ENCODE results near the gene HIBCH. TPM values are rescaled to one million over a fixed set of nuclear protein-coding genes. Genes with fewer than 3 reads are reported as not detected.

HIBCH gene
- total RNA-seq, 1 experiment from 2014 or later: 26.5 TPM

- DNase-seq (ENCODE audit: low spot score) (no peak), ATAC-seq (no peak)
- TF ChIP-seq FOXP1 (CRISPR knock-in tag; IDR thresholded peaks at IDR 0.05; ENCODE audit: borderline replicate concordance) (no peak), KAT7 (CRISPR knock-in tag; IDR thresholded peaks at IDR 0.05; ENCODE audit: borderline replicate concordance) (no peak), ZBTB21 (CRISPR knock-in tag; IDR thresholded peaks at IDR 0.05; ENCODE audit: borderline replicate concordance) (no peak), MAX (CRISPR knock-in tag; IDR thresholded peaks at IDR 0.05) (no peak), OVOL2 (CRISPR knock-in tag; IDR thresholded peaks at IDR 0.05; ENCODE audit: borderline replicate concordance) (no peak), HMGXB4 (CRISPR knock-in tag; IDR thresholded peaks at IDR 0.05) (no peak), ZNF232 (CRISPR knock-in tag; IDR thresholded peaks at IDR 0.05) (no peak), RELA (CRISPR knock-in tag; IDR thresholded peaks at IDR 0.05; ENCODE audit: borderline replicate concordance) (no peak), SMAD4 (CRISPR knock-in tag; IDR thresholded peaks at IDR 0.05) (no peak), PRRX2 (CRISPR knock-in tag; IDR thresholded peaks at IDR 0.05) (no peak), TCF7 (CRISPR knock-in tag; IDR thresholded peaks at IDR 0.05; ENCODE audit: low read depth) (no peak), RORB (CRISPR knock-in tag; IDR thresholded peaks at IDR 0.05) (no peak), ZNF671 (CRISPR knock-in tag; IDR thresholded peaks at IDR 0.05) (no peak), ATF2 (CRISPR knock-in tag; IDR thresholded peaks at IDR 0.05; ENCODE audit: borderline replicate concordance, low read depth) (no peak), PREB (CRISPR knock-in tag; IDR thresholded peaks at IDR 0.05; ENCODE audit: borderline replicate concordance) (no peak), ZNF423 (CRISPR knock-in tag; IDR thresholded peaks at IDR 0.05) (no peak), HMGA2 (CRISPR knock-in tag; IDR thresholded peaks at IDR 0.05) (no peak), MXD4 (CRISPR knock-in tag; IDR thresholded peaks at IDR 0.05; ENCODE audit: borderline replicate concordance) (no peak)
- TF ChIP-seq, protein P1, sequence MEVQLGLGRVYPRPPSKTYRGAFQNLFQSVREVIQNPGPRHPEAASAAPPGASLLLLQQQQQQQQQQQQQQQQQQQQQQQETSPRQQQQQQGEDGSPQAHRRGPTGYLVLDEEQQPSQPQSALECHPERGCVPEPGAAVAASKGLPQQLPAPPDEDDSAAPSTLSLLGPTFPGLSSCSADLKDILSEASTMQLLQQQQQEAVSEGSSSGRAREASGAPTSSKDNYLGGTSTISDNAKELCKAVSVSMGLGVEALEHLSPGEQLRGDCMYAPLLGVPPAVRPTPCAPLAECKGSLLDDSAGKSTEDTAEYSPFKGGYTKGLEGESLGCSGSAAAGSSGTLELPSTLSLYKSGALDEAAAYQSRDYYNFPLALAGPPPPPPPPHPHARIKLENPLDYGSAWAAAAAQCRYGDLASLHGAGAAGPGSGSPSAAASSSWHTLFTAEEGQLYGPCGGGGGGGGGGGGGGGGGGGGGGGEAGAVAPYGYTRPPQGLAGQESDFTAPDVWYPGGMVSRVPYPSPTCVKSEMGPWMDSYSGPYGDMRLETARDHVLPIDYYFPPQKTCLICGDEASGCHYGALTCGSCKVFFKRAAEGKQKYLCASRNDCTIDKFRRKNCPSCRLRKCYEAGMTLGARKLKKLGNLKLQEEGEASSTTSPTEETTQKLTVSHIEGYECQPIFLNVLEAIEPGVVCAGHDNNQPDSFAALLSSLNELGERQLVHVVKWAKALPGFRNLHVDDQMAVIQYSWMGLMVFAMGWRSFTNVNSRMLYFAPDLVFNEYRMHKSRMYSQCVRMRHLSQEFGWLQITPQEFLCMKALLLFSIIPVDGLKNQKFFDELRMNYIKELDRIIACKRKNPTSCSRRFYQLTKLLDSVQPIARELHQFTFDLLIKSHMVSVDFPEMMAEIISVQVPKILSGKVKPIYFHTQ (CRISPR knock-in tag; IDR thresholded peaks at IDR 0.05): no peak
- TF ChIP-seq, protein P2, sequence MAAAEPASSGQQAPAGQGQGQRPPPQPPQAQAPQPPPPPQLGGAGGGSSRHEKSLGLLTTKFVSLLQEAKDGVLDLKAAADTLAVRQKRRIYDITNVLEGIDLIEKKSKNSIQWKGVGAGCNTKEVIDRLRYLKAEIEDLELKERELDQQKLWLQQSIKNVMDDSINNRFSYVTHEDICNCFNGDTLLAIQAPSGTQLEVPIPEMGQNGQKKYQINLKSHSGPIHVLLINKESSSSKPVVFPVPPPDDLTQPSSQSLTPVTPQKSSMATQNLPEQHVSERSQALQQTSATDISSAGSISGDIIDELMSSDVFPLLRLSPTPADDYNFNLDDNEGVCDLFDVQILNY (CRISPR knock-in tag; IDR thresholded peaks at IDR 0.05): no peak
- no peaks in the 10 kb centered on the region for H3K9me3 Mint-ChIP-seq
- no peaks in the 10 kb centered on the region for H3K27me3 Mint-ChIP-seq (ENCODE audit: low read depth)
- no peak overlapping the region for H3K27ac Mint-ChIP-seq
- H3K36me3 Mint-ChIP-seq: no peaks in the 10 kb centered on the region
- ChIA-PET POLR2A (no interaction called here), CTCF (interaction anchor here (1.0 kb wide), 1 partner anchor 10 kb away, joined by 3 read pairs; no protein-coding TSS in a partner anchor)
- H3K4me3 Mint-ChIP-seq: no peak overlapping the region
- peaks cover 5% of the 10 kb centered on the region for H3K4me1 Mint-ChIP-seq
Observed at GRCh38 chr2:190354003-190354690, 34.5 kb upstream of the HIBCH start.
